Measurements from ENCODE around the gene SNX9. TPM values are rescaled to one million over a fixed set of nuclear protein-coding genes. Genes with fewer than 3 reads are reported as not detected.

SNX9 gene
- total and polyA plus RNA-seq, 7 donors = 42.6 to 72.6 (median 63.0) TPM

GRCh38 chr6:157880534-157880933, 57.5 kb downstream of the SNX9 start:
- Histone ChIP-seq H3K36me3 (peaks cover 0 to 33% (median 15%) of the 10 kb centered on the region in 4 donors), H3K27ac (no peak overlapping the region), H3K27me3 (no peaks in the 10 kb centered on the region), H3K9me3 (no peaks in the 10 kb centered on the region), H3K4me1 (no peaks in the 10 kb centered on the region), H3K4me3 (no peak overlapping the region)
- intact Hi-C loops (cut with DNase I) = no loop called here
- WGBS, 2 donors = 89 to 95% methylated on average over 3 of the region's 3 CpGs
- TF ChIP-seq EP300 (IDR thresholded peaks at IDR 0.05) (no peak), POLR2A (IDR thresholded peaks at IDR 0.05) (no peak), POLR2AphosphoS5 (IDR thresholded peaks at IDR 0.05) (no peak)
- TF ChIP-seq, protein P1, sequence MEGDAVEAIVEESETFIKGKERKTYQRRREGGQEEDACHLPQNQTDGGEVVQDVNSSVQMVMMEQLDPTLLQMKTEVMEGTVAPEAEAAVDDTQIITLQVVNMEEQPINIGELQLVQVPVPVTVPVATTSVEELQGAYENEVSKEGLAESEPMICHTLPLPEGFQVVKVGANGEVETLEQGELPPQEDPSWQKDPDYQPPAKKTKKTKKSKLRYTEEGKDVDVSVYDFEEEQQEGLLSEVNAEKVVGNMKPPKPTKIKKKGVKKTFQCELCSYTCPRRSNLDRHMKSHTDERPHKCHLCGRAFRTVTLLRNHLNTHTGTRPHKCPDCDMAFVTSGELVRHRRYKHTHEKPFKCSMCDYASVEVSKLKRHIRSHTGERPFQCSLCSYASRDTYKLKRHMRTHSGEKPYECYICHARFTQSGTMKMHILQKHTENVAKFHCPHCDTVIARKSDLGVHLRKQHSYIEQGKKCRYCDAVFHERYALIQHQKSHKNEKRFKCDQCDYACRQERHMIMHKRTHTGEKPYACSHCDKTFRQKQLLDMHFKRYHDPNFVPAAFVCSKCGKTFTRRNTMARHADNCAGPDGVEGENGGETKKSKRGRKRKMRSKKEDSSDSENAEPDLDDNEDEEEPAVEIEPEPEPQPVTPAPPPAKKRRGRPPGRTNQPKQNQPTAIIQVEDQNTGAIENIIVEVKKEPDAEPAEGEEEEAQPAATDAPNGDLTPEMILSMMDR (IDR thresholded peaks at IDR 0.05) = no peak
- no peak for DNase-seq

- H3K36me3 ChIP-seq = peaks cover 0 to 31% (median 11%) of the 10 kb centered on the region in 4 donors
- no peaks in the 10 kb centered on the region for H3K4me1 ChIP-seq
- no peak overlapping the region for H3K27ac ChIP-seq
- TF ChIP-seq POLR2A (IDR thresholded peaks at IDR 0.05) (no peak), POLR2AphosphoS5 (IDR thresholded peaks at IDR 0.05) (no peak), EP300 (IDR thresholded peaks at IDR 0.05) (no peak)
- TF ChIP-seq, protein P1 (IDR thresholded peaks at IDR 0.05) = no peak
- H3K4me3 ChIP-seq = no peak overlapping the region
- 78 to 83% methylated on average over 3 of the region's 3 CpGs for WGBS, 2 donors
- DNase-seq = no peak
- intact Hi-C loops (cut with DNase I) = no loop called here
- no peaks in the 10 kb centered on the region for H3K9me3 ChIP-seq
- no peaks in the 10 kb centered on the region for H3K27me3 ChIP-seq
Observed at GRCh38 chr6:157881342-157881741, 58.3 kb downstream of the SNX9 start.

- WGBS, 2 donors = 90 to 97% methylated on average over 2 of the region's 2 CpGs
- intact Hi-C loops (cut with DNase I) = no loop called here
- Histone ChIP-seq H3K4me1 (no peaks in the 10 kb centered on the region), H3K9me3 (no peaks in the 10 kb centered on the region), H3K27me3 (no peaks in the 10 kb centered on the region), H3K4me3 (no peak overlapping the region), H3K36me3 (peaks cover 0 to 32% (median 3%) of the 10 kb centered on the region in 4 donors), H3K27ac (no peak overlapping the region)
- no peak for DNase-seq
- no peak for TF ChIP-seq POLR2A (IDR thresholded peaks at IDR 0.05)
- TF ChIP-seq, protein P1 (IDR thresholded peaks at IDR 0.05) = no peak
- no peak for TF ChIP-seq POLR2AphosphoS5 (IDR thresholded peaks at IDR 0.05)
- TF ChIP-seq EP300 (IDR thresholded peaks at IDR 0.05) = no peak
Observed at GRCh38 chr6:157884756-157885155, 61.7 kb downstream of the SNX9 start.

DNA sequence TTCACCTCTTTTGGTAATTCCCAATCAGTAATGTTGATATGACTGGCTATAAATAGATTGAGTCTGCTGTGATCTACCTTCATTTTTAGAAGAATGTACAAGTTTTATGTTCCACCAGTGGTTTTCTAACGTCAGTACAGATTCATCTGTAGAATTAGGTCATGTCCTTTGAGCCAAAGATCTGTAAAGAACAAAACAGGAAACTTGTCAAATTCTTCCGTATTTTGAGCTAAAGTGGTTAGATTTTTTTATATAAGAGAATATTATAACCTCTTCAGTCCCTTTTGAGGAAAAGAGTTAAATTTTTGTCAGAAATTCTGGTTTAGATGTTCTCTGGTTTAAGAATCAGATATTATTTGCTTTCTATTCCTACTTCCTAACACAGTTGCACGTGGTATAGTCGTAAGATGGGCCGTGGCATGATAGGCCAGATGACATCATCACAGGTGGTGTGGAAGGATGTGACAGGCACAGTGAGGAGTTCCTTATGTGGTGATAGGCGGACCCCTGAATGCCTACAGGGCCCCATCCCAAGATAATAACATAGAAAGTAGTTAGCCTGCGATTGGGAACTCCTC, 62.3 kb downstream of the SNX9 start:
- no peaks in the 10 kb centered on the region for H3K27me3 ChIP-seq
- DNase-seq = no peak
- 59 to 84% methylated on average over 7 of the region's 7 CpGs for WGBS, 2 donors
- TF ChIP-seq POLR2A (IDR thresholded peaks at IDR 0.05) (no peak), POLR2AphosphoS5 (IDR thresholded peaks at IDR 0.05) (no peak), EP300 (IDR thresholded peaks at IDR 0.05) (no peak)
- TF ChIP-seq, protein P1 (IDR thresholded peaks at IDR 0.05) = no peak
- no peaks in the 10 kb centered on the region for H3K9me3 ChIP-seq
- no peak overlapping the region for H3K27ac ChIP-seq
- intact Hi-C loops (cut with DNase I) = no loop called here
- H3K4me1 ChIP-seq = no peaks in the 10 kb centered on the region
- peaks cover 0 to 36% (median 5%) of the 10 kb centered on the region in 4 donors for H3K36me3 ChIP-seq
- H3K4me3 ChIP-seq = no peak overlapping the region

DNA sequence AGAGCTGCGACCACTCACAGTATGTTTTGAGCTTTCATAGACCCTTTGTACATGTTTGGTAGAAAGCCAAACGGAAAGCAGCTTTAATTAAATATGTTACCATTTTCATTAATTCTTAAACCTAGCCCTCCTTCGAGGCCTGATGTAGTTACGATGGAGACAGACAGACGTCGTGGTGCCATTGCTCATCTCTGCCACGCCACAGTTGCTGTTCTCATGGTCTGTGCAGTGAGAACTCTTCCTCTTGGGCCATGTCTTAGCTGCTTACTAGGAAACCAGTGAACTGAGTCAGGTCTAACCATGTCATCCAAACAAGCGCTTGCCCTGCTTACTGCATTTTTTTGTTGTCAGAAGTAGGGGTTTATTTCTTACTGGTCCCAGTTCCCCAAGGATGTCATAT, 62.8 kb downstream of the SNX9 start:
- TF ChIP-seq, protein P1 (IDR thresholded peaks at IDR 0.05) = no peak
- Histone ChIP-seq H3K9me3 (no peaks in the 10 kb centered on the region), H3K27ac (no peak overlapping the region), H3K4me1 (no peaks in the 10 kb centered on the region), H3K4me3 (no peak overlapping the region), H3K36me3 (peaks cover 0 to 36% (median 5%) of the 10 kb centered on the region in 4 donors), H3K27me3 (no peaks in the 10 kb centered on the region)
- intact Hi-C loops (cut with DNase I) = no loop called here
- 89 to 95% methylated on average over 8 of the region's 8 CpGs for WGBS, 2 donors
- DNase-seq = no peak
